Kidney epithelial cell (primary cell): ENCODE measurements around the gene ZPR1. TPM values are rescaled to one million over a fixed set of nuclear protein-coding genes. Genes with fewer than 3 reads are reported as not detected.
A peak's percentile ranks its signal among the peaks of the same experiment; 100 is the strongest.

Experiments
- DNase-seq: peaks from one replicate; pipeline ENCODE4 v3.0.0-alpha.2; 2010; ENCODE audit warnings: low read depth
- H3K27me3 ChIP-seq: 2 replicates; pipeline ENCODE4 v1.6.0; 2011; ENCODE audit warnings: low read length; ENCODE audit not compliant: control insufficient read depth, insufficient read depth
- H3K36me3 ChIP-seq: 2 replicates; pipeline ENCODE4 v1.5.1; 2011; ENCODE audit warnings: low read length; ENCODE audit not compliant: control insufficient read depth, insufficient read depth
- H3K4me3 ChIP-seq: 2 replicates; pipeline ENCODE4 v1.5.1; 2011; ENCODE audit warnings: low read depth, mild to moderate bottlenecking, control low read depth, low read length
- CTCF ChIP-seq: IDR thresholded peaks from 2 replicates; pipeline ENCODE4 v1.5.1; 2011; ENCODE audit warnings: mild to moderate bottlenecking, moderate library complexity, low read length, control low read depth, inconsistent platforms; ENCODE audit not compliant: insufficient read depth, poor library complexity, severe bottlenecking
- total RNA-seq: library from RNA; depleted of rRNA; stranded (reverse); fragments of >200 nt; gene quantifications from 2 replicates; pipeline ENCODE4 v1.2.3, GENCODE V29; 2015

Gene ZPR1
- total RNA-seq, 1 donor from 2014 or later: 82.1 TPM

- no peak overlapping the region for H3K4me3 ChIP-seq
- H3K27me3 ChIP-seq: peaks cover 2% of the 10 kb centered on the region
- H3K36me3 ChIP-seq: no peaks in the 10 kb centered on the region
- TF ChIP-seq CTCF: no peak
- DNase-seq: no peak
Measured at GRCh38 chr11:116792144-116792868, 4.5 kb upstream of the ZPR1 start.

- Histone ChIP-seq H3K27me3 (peaks cover 2% of the 10 kb centered on the region), H3K4me3 (no peak within 1 kb of the TSS), H3K36me3 (no peaks in the 10 kb centered on the region)
- DNase-seq: no peak
- no peak for TF ChIP-seq CTCF
Measured at GRCh38 chr11:116791813-116792143, 4.0 kb upstream of the ZPR1 start, which contains the start of gene APOA5. Gene APOA5 (minus strand): TSS chr11:116791879. CDS start chr11:116791860, 19 bp downstream.

GRCh38 chr11:116791002-116791812 is 3.4 kb upstream of the ZPR1 start:
- peak; percentile 92 for TF ChIP-seq CTCF
- no peaks in the 10 kb centered on the region for H3K36me3 ChIP-seq
- H3K4me3 ChIP-seq: no peak overlapping the region
- peaks cover 2% of the 10 kb centered on the region for H3K27me3 ChIP-seq
- DNase-seq: no peak

- TF ChIP-seq CTCF: no peak
- peaks cover 2% of the 10 kb centered on the region for H3K27me3 ChIP-seq
- DNase-seq: no peak
- peaks cover 2% of the 10 kb centered on the region for H3K36me3 ChIP-seq
- no peak overlapping the region for H3K4me3 ChIP-seq
Measured at GRCh38 chr11:116790167-116791001, 2.6 kb upstream of the ZPR1 start.

GRCh38 chr11:116788975-116789374 is 1.2 kb upstream of the ZPR1 start:
- DNase-seq: no peak
- Histone ChIP-seq H3K36me3 (peaks cover 3% of the 10 kb centered on the region), H3K27me3 (peaks cover 2% of the 10 kb centered on the region), H3K4me3 (no peak overlapping the region)
- TF ChIP-seq CTCF: no peak
